GM12891 (cell line): ENCODE measurements around the gene UPF1.
"Not testable (repeated sequence)": the region's sequence is repeated elsewhere in the genome, so short reads cannot be mapped to it uniquely, and the experiment has no call there.

Experiments
- DNase-seq: peaks from one replicate; pipeline ENCODE4 v3.0.0; 2011; ENCODE audit warnings: low spot score; ENCODE audit not compliant: insufficient read length
- FAIRE-seq: peaks from 2 replicates; lab custom pipeline; 2011; peaks lifted over from hg19 to GRCh38; lab: Jason Lieb, UNC
- PAX5 ChIP-seq: IDR thresholded peaks from 2 replicates; pipeline ENCODE4 v1.6.1; 2011; ENCODE audit warnings: low read length, moderate library complexity, mild to moderate bottlenecking; ENCODE audit not compliant: insufficient read depth, severe bottlenecking
- POLR2A ChIP-seq: IDR thresholded peaks from 2 replicates; pipeline ENCODE4 v1.6.1; 2011; ENCODE audit warnings: low read depth, low read length, control low read depth
- POLR2AphosphoS5 ChIP-seq: IDR thresholded peaks from 2 replicates; pipeline ENCODE4 v1.6.1; 2011; ENCODE audit warnings: low read depth, low read length, control low read depth
- POU2F2 ChIP-seq: IDR thresholded peaks from 2 replicates; pipeline ENCODE4 v1.6.1; 2011; ENCODE audit warnings: low read depth, mild to moderate bottlenecking, control low read depth, low read length, moderate library complexity
- SPI1 ChIP-seq: IDR thresholded peaks from 2 replicates; pipeline ENCODE4 v1.6.1; 2011; ENCODE audit warnings: low read depth, low read length, control low read depth
- TAF1 ChIP-seq: IDR thresholded peaks from 2 replicates; pipeline ENCODE4 v1.6.1; 2011; ENCODE audit warnings: low read depth, low read length, control low read depth

The UPF1 gene

DNA sequence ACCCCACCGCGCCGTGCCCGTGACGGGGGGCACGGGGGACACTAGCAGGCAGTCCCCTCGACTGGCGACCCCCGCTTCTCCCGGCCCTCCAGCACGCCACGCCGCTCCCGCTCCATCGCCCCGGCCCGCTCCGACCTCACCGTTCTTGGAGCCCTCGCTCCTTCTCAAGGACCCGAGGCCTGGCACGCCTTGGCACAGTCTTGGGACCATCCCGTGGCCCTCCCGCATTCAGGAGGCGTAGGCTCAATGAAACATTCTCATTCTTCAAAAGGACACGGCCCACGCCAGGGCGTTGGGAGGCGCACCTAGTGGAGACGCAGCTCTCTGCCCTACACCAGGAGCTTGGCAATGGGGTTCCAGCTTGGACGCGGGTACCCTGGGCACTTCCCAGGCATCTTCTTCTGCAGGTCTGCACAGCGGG lies 64.7 kb downstream of the UPF1 start:
- no peak for FAIRE-seq
- no peak for TF ChIP-seq PAX5
- TF ChIP-seq SPI1 = no peak
- no peak for TF ChIP-seq POLR2A
- no peak for TF ChIP-seq TAF1
- TF ChIP-seq POLR2AphosphoS5 = no peak
- TF ChIP-seq POU2F2 = no peak
- DNase-seq = no peak

DNA sequence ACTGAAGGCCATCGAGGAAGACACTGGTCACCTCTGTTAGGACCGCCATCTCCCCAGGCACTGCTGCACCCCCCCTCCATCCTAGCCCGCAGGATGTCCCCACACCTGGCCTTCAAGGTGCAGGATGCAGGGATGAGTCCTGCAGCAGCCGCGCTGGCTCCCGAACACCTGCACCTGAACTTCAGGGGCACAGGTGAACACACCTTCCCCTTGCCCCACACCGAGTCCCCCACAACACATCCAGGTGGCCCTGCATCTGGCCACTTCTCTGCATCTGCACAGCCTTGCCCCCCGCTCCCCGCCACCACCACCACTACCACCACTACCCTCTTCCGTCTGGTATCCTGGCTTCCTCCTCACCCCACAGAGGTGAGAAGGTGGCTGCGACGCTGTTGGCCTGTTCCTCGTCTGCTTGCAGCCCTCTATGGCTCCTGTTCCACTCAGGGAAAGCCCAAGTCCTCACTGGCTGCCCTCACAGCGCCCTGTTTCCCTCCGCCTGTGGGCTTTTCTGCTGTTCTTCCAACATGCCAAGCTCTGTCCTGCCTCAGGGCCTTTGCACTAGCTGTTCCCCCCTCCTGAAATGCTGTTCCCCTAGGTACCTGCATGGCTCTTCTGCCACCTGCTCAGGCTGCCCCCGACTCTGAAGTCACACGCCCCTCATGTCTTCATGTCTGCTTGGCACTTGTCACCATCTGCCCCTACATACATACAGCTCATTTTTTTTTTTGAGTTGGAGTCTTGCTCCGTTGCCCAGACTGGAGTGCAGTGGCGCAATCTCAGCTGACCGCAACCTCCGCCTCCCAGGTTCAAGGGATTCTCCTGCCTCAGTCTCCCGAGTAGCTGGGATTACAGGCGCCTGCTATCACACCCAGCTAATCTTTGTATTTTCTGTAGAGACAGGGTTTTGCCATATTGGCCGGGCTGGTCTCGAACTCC lies 65.6 kb downstream of the UPF1 start:
- FAIRE-seq (no peak), DNase-seq (no peak)
- no peak for TF ChIP-seq PAX5
- no peak for TF ChIP-seq SPI1
- TF ChIP-seq POLR2A = no peak
- TF ChIP-seq TAF1 = no peak
- no peak for TF ChIP-seq POU2F2
- no peak for TF ChIP-seq POLR2AphosphoS5

DNA sequence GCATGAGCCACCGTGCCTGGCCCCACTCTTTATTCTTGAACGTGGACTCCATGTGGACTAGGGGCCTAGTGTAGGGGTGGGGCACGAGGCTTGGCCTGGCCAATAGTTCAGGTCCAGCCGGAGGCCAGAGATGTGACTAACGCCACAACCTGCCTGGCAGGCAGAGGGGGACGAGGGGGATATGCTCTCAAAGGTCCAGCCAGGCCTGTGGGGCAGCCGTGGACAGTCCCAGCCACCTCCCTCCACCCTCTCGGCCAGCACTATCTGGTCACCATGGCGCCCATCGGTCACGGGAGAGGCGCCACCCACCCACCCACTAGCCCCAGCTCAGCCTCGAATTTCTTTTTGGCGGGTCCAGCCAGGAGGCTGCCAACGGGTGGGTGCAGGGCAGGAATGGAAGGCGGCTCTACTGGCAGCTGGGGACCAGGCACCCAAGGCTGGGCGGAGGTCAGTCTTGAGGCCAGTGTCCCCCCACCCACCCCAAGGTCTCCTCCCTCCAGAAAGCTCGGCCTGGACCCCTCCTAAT lies 66.4 kb downstream of the UPF1 start:
- no peak for FAIRE-seq
- no peak for DNase-seq
- no peak for TF ChIP-seq SPI1
- TF ChIP-seq POLR2AphosphoS5 = no peak
- TF ChIP-seq TAF1 = no peak
- no peak for TF ChIP-seq POLR2A

DNA sequence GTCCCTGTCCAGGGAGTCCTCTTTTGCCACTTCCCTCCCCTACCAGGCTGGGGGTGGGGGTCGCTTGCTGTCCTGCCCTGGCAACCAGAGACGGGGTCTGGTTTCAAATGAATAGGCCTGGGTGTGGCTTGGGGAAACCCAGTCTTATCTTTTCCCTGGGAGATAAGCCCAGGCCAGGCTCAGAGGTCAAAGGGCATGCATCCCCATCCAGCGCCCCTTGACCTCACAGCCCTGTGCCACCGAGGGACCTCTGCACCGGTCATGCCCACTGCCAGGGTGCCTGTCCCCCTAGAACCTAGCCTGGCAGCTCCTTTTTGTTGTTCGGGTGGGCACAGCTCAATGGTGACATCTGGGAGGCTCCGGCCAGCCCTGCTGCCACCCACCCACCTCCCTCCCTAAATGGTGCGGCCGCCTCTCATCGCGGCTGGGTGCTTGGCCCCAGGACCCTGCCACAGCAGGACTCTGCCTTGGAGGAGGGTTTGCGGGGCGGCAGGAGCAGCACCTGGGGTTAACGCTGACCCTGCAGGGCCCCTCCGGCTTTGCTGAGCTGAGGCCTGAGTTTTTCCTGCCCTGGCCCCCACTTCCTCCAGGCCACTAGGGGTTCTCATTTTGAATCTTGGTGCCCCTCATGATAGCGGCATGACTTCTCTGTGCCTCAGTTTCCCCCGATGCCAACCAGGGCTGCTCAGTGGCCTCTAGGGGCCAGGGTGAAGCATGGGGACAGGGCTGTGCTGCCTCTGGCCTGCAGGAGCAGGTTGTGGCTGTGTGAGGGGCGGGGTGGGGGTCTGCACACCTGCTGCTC lies 67.0 kb downstream of the UPF1 start:
- no peak for DNase-seq
- FAIRE-seq = no peak

DNA sequence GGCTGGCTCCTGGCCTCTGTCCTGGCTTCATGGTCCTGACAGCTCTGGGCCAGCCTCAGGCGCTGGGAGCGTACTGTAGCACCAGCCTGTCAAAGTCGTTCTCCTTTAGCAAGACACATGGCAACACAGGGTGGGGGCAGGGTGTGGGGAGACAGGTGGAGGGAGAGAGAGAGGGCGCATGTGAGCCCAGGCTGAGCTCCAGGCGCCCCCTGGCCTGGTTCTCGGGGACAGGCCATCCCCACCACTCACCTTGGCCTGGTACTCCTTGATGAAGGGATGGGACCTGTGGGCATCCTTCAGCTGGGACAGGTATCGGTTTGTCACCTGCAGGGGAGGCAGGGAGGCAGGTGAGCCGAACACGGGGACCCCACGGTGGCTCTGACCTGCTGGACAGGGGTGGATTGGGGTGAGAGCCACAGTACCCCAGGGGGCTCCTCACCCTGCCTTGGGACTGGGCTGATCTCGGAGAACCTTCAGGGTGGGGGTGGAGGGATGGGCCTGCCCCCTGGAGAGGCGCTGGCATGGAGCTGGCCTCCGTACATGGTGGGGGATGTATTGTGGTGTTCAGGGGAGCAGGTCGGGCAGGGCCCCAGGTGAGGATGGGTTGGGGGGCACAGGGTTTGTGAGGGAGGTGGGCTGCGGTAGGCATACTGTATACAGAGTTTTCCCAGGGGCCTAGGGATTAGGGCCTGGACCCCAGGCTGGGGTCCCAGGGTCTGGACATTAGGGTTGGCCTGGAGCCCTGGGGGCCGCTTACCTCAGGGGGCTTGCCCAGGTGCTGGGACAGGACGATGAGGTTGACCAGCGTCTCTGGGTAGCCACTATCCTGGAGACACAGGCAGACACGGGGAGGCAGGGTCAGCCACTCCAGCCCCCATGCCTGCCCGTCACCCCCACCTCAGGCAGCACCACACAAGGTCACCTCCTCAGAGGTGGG lies 68.1 kb downstream of the UPF1 start:
- FAIRE-seq (no peak), DNase-seq (no peak)
- TF ChIP-seq SPI1 = no peak
- no peak for TF ChIP-seq POLR2AphosphoS5
- TF ChIP-seq POU2F2 = no peak
- no peak for TF ChIP-seq POLR2A
- no peak for TF ChIP-seq PAX5
- no peak for TF ChIP-seq TAF1

More for the DNA sequence above, 67.0 kb downstream of the UPF1 start:
- TF ChIP-seq SPI1 (no peak), PAX5 (no peak), POLR2AphosphoS5 (peak; percentile 52; the same call in 1 of the 2 replicates), POLR2A (no peak), TAF1 (no peak), POU2F2 (no peak)

DNA sequence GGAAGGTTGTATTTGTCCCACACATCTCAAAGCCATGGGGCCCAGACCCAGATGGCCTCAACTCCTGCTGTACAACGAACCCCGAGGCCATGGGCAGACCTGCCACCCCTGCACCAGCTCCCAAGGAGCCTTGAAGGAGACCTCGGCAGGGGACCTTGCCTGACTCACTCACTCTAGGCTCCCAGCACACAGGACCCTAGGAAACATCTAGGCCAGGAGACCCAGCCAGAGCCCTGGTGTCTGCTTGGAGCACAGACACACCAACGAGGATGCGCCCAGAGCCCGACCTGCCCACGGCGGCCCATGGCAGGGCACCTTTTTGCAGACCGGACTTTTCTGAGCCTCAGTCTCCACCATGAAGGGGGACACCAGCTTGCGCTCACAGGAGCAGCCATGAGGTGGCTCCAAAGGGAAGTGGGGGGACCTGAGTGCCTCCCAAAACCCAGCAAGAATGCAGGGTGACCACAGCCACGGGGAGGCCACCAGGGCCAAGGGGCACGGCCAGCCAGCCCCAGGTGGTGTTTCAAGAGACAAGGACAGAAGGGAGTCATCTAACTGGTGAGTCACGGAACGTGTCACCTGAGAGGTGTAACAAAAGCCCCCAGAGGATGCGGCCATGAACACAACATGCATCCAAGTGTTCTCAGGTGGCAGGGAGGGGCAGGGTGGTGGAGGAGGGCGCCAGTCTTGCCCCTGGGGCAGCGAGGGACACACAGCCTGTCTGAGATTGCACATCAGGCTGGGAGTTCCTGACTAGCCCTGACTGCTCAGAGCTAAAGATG lies 69.1 kb downstream of the UPF1 start:
- DNase-seq (no peak), FAIRE-seq (no peak)
- no peak for TF ChIP-seq SPI1
- no peak for TF ChIP-seq POLR2A
- TF ChIP-seq TAF1 = no peak
- TF ChIP-seq POLR2AphosphoS5 = no peak
- no peak for TF ChIP-seq POU2F2

DNA sequence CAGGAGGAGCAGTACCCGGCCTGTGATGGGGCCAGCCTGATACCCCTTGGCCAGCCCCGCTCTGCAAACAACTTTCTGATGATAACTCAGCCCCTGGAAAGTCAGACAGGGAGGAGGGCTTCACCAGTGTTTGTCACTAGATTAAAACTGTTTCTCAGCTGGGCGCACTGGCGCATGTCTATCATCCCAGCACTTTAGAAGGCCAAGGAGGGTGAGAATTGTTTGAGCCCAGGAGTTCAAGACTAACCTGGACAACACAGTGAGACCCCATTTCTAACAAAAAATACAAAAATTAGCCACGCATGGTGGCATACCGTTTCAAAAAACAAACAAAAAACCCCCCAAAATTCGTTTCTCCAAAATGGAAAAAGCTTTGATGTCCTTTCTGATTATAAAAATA lies 69.7 kb downstream of the UPF1 start:
- no peak for DNase-seq
- TF ChIP-seq SPI1 = no peak
- no peak for TF ChIP-seq PAX5
- no peak for TF ChIP-seq POLR2AphosphoS5
- TF ChIP-seq POU2F2 = no peak
- TF ChIP-seq TAF1 = no peak
- no peak for TF ChIP-seq POLR2A
- no peak for FAIRE-seq

DNA sequence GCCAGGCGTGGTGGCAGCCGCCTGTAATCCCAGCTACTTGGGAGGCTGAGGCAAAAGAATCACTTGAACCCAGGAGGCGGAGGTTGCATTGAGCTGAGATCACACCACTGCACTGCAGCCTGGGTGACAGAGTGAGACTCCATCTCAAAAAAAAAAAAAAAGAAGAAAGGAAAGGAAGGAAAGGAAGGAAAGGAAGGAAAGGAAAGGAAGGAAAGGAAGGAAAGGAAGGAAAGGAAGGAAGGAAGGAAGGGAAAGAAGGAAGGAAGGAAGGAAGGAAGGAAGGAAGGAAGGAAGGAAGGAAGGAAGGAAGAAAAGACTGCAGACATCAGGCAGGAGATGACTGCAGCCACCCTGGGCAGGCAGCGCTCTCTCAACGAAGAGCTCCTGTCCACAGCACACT lies 70.8 kb downstream of the UPF1 start:
- not testable (repeated sequence) for FAIRE-seq, DNase-seq
